Measurements from ENCODE around the gene ZNF511.

DNA sequence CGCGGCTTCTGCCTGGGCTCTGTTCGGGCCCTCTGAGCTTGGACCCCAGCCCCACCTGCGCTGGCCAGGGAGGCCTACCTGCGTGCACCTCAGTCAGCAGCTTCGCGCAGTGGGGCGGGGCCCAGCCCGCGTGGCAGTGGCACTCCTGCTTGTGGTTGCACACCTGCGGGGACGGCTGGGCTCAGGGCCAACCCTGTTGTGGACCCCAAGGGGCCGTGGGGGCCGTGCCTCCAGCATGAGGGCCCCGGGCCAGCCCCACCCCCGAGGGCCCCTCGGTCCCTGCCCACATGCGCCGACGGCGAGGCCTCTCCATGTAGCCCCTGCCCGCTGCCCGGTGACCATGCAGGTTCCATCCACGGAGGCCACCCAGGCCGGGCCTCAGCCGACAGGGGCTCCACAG, 39.3 kb upstream of the ZNF511 start:
- no peak for TF ChIP-seq GATA2 (IDR thresholded peaks at IDR 0.05; ENCODE audit: low read depth, low read length)
- no peak for TF ChIP-seq GATA3 (IDR thresholded peaks at IDR 0.05; ENCODE audit: low read depth, low read length)

All from SH-SY5Y (cell line).